ENCODE data around the gene TWSG1.
"Not testable (repeated sequence)": the region's sequence is repeated elsewhere in the genome, so short reads cannot be mapped to it uniquely, and the experiment has no call there.

Gene TWSG1

DNA sequence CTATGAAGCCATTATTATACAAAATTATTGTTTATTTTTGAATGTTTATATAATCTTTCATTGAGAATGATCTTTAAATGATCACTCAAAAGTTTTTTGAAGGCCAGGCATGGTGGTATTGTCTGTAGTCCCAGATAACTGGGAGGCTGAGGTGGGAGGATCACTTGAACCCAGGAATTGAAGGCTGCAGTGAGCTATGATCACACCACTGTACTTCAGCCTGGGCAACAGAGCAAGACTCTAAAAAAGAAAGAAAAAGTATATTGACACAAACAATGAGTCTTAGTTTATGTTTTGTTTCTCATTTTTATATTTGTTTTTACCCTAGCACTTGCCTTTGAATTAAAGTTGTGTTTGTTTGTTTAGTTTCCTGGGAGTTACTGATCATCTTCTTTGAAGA is 2.3 kb downstream of the TWSG1 start:
- DNase-seq, result no peak

DNA sequence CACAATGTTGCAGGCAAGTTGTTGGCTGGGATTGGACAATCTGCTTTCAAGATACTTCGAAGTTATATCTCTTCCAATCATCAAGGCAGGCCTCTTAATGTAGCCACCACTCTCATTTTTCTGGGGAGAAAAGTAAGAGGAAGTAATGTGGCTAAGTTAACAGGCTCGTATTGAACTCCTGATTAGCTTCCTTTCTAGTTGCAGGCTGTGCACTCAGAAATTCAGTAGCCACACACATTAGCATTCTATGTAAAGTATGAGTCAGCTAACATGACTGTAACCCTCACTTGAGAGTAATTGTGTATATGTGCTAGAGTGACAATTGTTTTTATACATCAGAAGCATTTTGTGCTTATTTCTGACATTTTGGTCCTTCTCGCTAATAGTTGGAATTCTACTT is 3.3 kb downstream of the TWSG1 start:
- DNase-seq, result peak; percentile 46

DNA sequence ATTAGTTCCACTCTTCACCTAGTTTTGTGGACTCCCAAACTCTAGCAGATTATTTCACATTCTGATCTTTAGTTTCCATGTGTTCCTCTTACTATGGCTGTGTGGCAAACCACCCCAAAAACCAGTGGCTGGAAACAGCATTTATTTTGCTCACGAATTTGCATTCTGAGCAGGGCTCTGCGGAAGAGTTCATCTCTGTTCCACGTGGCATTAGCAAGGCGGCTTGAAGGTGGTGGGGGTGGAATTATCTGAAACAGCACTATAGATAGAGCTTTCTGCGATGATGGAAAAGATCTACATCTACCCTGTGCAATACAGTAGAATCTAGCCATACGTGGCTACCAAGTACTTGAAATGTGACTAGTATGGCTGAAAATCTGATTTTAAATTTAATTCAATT is 5.9 kb downstream of the TWSG1 start:
- no peak for DNase-seq

DNA sequence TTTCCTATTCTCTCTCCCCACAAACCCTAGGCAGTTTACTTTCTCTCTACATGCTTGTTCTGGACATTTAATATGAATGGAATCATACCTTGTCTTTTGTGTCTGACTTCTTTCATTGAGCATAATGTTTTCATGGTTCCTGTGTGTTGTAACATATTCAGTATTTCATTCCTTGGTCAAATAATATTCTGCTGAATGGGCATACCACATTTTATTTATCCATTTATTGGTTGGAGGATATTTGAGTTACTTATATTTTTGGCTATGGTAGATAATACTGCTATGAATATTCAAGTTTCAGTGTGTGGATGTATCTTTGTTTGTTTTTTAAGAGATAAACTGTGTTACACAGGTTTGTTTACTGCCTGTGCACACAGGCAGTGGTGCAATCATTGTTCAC is 9.0 kb downstream of the TWSG1 start:
- DNase-seq, result no peak

DNA sequence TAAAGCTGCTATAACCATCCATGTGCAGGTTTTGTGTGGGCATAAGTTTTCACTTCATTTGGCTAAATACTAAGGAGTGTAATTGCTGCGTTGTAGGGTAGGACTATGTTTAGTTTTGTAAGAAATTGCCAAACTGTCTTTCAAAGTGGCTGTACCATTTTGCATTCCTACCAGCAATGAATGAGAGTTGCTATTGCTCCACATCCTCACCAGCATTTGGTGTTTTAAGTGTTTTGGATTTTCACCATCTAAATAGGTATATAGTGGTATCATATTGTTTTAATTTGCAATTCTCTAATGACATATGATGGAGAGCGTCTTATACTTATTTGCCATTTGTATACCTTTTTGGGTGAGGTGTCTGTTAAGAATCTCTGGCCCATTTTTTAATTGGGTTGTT is 12.2 kb downstream of the TWSG1 start:
- DNase-seq, result no peak

GRCh38 chr18:9348079-9348671 is 13.6 kb downstream of the TWSG1 start:
- peak; percentile 64 for DNase-seq

GRCh38 chr18:9348766-9349165 is 14.2 kb downstream of the TWSG1 start:
- no peak for DNase-seq

- DNase-seq, result no peak
These were observed 19.0 kb downstream of the TWSG1 start for GRCh38 chr18:9353596-9353995.

GRCh38 chr18:9354256-9354655 is 19.7 kb downstream of the TWSG1 start:
- DNase-seq, result no peak

DNA sequence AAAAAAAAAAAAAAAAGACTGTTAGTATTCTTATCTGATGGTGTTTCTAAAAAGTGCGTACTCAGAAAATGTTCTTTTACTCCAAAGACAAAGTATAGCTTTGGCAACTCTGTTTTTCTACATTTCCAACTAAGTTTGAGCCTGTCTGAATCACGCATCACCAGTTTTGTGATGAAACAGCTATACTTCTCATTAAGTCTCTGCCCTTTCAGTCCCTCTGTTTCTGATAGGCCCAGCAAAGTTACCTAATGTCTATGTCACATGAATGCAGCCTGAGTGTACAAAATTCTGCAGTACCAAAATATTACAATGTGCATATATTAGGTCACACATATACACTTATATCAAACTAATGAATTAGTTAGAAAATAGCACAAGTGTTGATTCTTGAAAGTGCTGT is 22.4 kb downstream of the TWSG1 start:
- no peak for DNase-seq

- DNase-seq, result no peak
These were observed 25.2 kb downstream of the TWSG1 start for GRCh38 chr18:9359796-9360195.

DNA sequence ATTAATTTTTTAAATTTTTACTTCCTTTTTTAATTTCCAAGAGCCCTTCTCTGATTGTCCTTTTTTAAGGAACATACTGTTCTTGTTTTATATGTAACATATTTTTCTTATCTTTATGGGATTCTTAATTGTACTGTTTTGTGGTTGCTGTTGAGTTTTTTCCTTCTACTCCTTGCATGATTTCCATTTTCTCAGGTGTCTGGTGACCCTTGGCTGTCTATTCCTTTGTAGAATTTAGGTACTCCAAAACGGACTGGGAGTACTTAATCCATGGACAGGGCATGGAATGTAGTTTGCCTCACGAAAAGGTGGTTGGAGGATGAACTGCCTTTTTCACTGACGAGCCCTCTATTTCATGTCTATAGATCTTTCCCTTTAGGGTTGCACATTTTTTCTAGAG is 26.6 kb downstream of the TWSG1 start:
- DNase-seq, result no peak

- peak; percentile 12 for DNase-seq
These were observed 28.3 kb downstream of the TWSG1 start for GRCh38 chr18:9362869-9363268.

GRCh38 chr18:9364242-9364641 is 29.7 kb downstream of the TWSG1 start:
- no peak for DNase-seq

DNA sequence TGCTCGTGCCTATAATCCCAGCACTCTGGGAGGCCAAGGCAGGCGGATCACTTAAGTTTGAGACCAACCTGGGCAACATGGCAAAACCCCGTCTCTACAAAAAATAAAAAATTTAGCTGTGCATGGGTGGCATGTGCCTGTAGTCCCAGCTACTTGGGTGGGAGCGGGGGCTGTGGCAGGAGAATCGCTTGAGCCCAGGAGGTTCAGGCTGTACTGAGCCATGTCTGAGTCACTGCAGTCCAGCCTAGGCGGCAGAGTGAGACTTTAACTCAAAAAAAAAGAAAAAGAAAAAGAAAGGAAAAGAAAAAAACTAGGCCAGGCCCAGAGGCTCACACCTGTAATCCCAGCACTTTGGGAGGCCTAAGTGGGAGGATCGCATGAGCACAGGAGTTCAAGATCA is 30.8 kb downstream of the TWSG1 start:
- DNase-seq, result peak; percentile 9

DNA sequence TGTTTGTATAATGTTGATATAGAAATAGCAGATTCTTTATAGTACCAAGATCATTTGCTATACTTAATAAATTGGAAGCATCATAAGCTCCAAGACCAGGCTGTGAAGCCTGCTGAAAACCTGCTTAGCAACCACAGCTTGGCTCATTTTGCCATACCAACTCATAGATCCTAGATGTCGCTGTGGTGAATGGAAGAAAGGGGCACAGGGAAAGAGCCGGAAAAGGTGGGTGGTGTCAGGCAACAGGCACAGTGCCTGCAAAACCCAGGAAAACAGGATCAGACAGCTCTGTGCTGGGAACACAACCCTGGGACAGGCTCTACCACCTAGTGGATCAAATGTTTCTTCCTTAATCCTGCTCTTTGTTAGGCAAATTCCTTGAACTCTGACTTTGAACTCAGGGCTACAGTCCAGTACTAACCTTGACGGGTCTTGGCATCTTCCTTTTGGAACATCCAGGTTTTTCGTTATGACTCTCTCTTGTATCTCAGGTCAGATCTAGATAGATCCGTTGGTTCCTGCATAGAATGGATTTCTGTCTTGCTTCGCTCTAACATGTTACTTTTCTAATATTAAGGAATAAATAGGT is 31.6 kb downstream of the TWSG1 start:
- peak; percentile 23 for DNase-seq

DNA sequence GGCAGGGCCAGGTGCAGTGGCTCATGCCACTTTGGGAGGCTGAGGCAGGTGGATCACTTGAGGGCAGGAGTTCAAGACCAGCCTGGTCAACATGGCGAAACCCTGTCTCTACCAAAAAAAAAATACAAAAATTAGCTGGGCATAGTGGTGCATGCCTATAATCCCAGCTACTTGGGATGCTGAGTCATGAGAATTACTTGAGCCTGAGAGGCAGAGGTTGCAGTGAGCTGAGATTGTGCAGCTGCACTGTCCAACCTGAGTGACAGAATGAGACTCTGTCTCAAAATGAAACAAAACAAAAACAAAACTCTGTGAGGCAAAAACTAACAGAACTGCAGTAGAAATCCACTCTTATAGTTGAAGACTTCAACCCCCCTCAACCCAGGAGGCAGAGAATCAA is 38.7 kb downstream of the TWSG1 start:
- not testable (repeated sequence) for DNase-seq

DNA sequence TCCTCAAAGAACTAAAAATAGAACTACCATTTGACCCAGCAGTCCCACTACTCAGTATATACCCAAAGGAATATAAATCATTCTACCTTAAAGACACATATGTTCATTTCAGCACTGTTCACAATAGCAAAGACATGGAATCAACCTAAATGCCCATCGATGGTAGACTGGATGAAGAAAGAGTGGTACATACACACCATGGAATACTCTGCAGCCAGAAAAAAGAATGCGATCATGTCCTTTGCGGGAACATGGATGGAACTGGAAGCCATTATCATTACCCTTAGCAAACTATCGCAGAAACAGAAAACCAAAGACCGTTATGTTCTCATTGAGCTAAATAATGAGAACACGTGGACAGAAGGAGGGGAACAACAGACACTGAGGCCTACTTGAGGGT is 44.5 kb downstream of the TWSG1 start:
- DNase-seq, result no peak

DNA sequence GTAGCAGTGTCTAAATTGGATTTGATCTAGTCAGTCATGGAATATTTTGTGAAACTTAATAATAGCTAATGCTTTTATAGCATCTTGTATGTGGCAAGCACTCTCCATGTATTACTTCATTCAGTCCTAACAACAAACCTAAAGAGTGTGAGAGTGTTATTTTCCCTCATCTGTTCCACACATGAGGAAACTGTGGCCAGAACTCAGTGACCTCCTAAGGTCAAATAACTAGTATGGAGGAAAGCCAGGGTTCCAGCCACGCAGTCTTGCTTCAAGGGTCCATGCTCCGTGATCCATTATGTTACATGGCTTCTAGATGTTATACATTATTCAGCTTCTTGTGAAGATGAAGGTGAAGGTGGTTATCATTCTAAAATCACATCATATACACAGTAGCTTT is 45.5 kb downstream of the TWSG1 start:
- DNase-seq, result no peak

- DNase-seq, result no peak
These were observed 46.2 kb downstream of the TWSG1 start for GRCh38 chr18:9380621-9381395.

DNA sequence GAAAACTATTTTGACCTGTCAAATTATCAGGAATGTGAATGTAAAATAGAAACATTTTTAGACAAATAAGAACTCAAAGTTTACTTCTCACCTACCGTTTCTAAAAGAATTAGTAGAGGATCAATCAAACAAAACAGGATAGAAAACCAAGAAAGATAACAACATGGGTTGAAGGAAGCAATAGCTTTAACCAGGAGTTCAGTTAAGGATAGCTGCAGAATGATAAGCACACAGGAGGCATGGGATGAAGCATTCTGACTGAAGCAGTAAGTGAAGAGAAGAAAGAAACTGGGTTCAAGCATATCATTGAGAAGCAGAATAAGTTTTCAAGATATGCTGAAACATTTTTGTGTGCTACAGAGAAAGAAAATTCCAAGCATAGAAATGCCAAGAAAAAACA is 52.3 kb downstream of the TWSG1 start:
- DNase-seq, result no peak

DNA sequence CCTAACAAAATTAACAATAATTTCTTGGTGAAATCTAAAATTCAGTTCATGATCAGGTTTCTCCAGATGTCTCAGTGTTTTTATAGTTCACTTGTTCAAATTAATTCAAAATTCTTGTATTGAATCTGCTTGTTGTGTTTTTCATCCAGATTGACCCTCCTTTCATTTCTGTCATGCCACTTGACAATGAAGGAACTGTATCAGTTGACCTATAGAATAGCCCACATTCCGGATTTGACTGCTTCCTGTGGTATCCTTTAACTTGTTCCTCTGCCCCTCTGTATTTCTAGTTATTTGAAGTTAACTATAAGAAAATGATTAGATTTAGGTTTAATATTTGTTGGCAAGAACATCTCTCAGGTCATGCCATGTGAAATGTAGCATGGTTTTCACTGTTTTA is 53.3 kb downstream of the TWSG1 start:
- DNase-seq, result no peak

DNA sequence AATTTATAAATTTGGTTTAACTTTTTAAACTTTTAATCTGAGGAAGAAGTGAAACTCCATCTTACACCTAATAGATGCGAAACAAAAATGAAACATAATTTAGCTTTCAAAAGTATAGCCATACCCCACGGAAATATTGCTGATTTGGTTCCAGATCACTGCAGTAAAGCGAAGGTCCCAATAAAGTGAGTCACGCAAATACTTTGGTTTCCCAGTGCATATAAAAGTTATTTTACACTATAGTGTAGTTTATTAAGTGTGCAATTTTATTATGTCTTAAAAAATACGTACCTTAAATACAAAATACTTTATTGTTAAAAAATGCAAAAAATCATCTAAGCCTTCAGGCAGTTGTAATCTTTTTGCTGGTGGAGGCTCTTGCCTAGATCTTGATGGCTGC is 55.1 kb downstream of the TWSG1 start:
- no peak for DNase-seq

DNA sequence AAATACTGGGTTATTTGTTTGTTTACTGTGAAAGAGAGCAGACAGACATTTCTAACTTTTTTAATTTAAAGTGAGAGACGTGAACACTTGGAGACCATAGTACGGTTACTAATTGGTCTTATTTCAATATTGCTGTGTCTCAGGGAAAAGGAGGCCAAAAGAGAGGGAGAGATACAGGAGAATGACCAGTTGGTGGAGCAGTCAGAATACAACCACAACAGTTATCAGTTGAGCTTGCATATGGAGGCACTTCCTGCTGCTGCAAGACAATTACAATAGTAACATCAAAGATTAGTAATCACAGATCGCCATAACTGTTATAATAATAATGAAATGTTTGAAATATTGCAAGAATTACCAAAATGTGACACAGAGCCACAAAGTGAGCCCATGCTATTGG is 58.2 kb downstream of the TWSG1 start:
- DNase-seq, result no peak

DNA sequence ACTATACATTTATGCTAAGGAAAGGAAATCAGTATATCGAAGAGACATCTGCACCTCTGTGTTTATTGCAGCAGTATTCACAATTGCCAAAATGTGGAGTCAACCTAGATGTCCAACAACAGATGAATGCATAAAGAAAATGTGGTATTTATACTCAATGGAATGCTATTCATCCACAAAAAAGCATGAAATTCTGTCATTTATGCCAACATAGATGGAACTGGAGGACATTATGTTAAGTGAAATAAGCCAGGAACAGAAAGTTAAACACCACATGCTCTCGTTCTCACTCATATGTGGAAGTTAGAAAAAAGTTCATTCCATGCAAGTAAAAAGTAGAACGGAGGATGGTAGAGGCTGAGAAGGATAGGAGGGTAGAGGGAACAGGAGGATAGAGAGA is 59.5 kb downstream of the TWSG1 start:
- no peak for DNase-seq

Data from EL (cell line).